ENCODE measurements around the gene ADAP1. TPM values are rescaled to one million over a fixed set of nuclear protein-coding genes. Genes with fewer than 3 reads are reported as not detected.

ADAP1 gene
- total RNA-seq, 1 donor from 2014 or later, result 5.1 TPM

DNA sequence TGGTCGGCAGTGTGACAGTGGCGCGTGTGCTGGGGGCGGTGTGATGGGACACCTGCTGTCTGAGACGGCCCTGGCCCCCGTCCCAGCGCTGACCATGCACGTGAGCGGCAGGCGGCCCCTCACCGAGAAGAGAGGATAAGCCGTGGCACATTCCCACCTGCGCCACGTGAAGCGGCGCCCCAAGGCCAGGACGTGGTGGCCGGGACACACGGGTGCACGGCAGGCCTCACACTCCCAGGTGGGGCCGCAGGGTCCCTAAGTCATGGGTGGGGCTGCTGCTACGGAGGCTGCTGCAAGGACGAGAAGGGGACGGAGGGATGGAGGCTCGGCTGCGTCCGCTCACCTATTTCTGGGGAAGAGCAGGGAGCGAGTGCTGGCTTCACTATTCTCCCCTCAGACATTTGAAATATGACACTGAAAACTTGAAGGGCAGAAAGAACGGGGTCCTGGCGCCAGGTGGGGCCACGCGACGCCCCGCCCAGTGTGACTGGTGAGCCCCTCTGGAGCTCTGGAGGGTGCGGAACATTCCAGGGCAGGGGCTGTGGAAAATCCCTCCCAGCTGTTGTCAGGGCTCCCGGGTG lies 36.0 kb upstream of the ADAP1 start:
- DNase-seq (ENCODE audit: extremely low read depth, low read depth, low spot score), result no peak

DNA sequence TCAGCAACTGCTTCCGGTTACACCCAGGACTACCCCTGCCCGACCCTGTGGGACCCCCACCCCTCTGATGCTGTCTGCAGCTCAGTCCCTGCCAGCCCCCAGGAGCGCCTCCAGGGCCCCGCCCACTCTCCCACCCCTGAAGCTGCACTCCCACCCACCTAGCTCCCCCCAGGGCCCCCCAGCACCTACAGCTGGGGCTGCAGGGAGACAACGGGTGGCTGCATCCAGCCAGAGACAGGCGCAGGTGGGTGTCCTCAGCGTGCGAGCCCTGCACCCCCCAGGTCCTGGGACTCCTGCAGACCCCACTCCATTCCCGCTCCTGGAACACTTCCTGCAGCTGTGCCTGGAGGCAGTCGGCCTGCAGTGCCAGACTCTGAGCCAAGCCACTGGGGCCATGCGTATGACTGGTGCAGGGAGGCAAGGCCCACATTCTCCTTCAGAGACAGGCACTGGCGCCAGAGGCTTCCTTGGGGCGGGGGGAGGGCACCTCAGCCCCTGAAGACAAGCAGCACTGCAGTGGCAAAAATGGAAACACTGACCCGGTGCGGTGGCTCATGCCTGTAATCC lies 34.6 kb upstream of the ADAP1 start:
- DNase-seq (ENCODE audit: extremely low read depth, low read depth, low spot score), result no peak

DNA sequence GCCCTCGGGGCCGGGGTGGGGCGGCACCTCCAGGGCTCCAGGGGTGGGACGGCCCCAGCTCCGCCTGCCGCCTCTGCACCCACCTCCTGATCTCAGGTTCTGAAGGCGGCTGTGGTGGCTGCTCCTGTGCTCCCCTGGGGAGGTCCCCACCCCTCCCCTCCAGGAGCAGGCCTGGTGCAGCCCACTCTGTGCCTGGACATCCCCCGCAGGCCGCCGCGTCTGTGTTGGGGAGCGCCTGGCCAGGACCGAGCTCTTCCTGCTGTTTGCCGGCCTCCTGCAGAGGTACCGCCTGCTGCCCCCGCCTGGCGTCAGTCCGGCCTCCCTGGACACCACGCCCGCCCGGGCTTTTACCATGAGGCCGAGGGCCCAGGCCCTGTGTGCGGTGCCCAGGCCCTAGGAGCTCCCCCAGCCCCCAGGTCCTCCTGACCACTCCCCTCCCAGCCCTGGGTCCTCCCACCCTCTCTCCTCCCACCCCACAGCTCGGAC lies 34.0 kb upstream of the ADAP1 start:
- no peak for DNase-seq (ENCODE audit: extremely low read depth, low read depth, low spot score)

DNA sequence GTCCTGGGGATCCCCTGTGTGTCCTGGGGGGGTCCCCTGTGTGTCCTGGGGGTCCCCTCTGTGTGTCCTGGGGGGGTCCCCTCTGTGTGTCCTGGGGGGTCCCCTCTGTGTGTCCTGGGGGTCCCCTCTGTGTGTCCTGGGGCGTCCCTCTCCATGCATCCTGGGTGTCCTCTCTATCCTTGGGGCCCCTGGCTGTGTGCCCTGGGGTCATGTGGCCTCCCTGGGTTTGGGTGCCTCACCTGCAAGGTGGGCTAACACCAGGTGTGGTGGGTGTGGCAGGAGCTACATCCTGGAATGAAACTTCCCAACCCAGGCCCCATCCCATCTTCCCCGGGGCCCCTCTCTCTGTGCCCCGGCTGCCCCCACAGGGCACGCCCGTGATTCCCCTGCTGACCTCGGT lies 33.4 kb upstream of the ADAP1 start:
- no peak for DNase-seq (ENCODE audit: extremely low read depth, low read depth, low spot score)

DNA sequence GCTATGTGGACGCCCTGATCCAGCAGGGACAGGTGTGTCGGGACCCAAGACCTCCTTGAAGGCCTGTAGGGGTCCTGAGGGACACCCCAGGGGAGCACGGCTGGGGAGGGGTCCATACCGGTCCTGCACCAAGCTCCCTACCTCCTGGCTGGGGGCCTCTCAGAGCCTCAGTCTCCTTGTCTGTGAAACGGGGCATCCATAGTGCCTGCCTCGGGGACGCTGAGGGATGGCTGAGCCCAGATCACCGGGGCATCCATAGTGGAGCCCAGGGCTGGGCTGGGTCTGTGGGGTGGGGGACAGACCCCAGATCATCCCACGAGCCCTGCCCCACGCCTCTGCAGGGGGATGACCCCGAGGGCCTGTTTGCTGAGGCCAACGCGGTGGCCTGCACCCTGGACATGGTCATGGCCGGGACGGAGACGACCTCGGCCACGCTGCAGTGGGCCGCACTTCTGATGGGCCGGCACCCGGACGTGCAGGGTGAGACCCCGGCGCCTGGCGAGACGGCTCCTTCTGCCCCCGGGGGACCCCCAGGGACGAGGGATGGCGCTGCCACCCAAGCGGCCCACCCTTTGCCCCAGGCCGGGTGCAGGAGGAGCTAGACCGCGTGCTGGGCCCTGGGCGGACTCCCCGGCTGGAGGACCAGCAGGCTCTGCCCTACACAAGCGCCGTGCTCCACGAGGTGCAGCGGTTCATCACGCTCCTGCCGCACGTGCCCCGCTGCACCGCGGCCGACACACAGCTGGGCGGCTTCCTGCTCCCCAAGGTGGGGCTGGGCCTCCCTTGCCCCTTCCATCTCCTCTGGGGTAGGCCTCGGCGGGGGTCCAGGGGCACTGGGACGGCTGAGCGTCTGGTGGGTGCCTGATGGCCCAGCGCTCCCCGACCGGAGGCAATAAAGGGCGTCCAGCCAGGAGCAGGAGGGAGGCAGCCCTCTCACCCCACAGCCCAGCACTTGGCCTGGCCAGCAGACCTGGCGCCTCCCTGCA lies 32.6 kb upstream of the ADAP1 start:
- DNase-seq (ENCODE audit: extremely low read depth, low read depth, low spot score), result no peak

DNA sequence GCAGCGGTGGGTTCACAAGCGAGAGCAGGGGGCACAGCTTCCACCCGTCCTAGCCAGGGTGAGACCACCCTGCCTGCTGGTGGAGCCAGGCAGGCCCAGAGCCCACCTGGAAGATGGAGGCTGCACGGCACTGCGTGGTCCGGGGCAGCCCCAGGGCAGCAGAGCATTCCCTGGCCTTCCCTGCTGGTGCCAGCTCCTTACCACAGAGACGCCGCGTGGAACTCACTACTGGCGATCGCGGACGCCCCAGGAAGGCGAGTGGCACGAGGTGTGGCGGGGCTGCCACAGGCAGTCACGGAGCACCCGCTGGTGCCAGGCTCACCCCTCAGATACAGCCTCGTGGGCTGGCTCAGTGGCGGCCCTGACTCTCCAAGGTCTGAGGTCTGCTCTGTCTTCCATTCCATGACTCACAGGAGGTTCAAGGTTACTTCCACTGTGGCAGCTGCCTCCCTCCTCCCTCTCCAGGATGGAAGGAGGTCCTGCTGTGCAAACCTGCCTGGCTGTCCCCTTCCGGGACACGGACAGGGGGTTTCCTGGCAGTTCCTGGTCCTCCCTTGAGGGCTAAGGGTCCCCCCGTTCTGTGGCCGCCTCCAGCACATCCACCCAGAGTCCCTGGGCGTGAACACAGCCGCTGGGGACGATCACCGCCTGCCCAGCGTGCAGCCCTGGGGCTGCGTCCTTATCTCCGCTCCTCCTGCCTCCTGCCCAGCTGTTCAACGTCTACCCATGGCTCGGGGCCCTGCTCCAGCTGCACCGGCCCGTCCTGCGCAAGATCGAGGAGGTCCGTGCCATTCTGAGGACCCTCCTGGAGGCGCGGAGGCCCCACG lies 31.6 kb upstream of the ADAP1 start:
- DNase-seq (ENCODE audit: extremely low read depth, low read depth, low spot score), result no peak

DNA sequence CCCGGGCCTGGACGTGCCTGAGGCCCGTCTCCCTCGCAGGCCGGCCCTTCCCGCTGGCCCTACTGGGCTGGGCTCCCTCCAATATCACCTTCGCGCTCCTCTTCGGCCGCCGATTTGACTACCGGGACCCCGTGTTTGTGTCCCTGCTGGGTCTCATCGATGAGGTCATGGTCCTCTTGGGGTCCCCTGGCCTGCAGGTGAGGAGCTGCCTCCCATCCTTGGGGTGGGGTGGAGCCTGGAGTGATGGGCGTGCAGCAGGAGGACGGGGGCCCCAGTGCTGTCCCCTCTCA lies 30.6 kb upstream of the ADAP1 start:
- DNase-seq (ENCODE audit: extremely low read depth, low read depth, low spot score), result no peak

DNA sequence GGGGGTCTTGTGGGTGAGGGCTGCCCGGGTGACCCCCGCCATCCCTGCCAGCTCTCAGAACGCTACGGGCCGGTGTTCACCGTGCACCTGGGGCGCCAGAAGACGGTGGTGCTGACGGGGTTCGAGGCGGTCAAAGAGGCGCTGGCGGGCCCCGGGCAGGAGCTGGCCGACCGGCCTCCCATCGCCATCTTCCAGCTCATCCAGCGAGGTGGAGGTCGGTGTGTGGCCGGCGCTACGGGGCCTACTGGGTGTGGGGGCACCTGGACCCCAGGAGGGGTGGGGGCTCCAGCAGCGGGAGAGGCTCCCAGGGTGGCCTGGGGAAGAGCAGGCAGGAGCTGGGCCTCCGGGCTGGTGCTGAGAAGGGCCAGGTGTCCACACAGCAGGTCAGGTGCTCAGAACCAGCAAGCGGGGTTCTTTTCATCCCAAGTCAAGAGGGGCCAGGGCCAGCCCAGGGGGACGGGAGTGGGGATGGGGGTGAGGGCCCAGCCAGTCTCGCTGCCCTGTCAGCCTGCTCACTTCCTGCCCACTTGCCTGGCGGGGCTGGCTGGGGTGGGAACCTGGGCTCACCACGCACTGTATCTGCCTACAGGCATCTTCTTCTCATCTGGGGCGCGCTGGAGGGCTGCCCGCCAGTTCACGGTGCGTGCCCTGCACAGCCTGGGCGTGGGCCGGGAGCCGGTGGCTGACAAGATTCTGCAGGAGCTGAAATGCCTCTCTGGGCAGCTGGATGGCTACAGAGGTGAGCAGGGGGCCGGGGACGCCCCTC lies 30.1 kb upstream of the ADAP1 start:
- no peak for DNase-seq (ENCODE audit: extremely low read depth, low read depth, low spot score)

DNA sequence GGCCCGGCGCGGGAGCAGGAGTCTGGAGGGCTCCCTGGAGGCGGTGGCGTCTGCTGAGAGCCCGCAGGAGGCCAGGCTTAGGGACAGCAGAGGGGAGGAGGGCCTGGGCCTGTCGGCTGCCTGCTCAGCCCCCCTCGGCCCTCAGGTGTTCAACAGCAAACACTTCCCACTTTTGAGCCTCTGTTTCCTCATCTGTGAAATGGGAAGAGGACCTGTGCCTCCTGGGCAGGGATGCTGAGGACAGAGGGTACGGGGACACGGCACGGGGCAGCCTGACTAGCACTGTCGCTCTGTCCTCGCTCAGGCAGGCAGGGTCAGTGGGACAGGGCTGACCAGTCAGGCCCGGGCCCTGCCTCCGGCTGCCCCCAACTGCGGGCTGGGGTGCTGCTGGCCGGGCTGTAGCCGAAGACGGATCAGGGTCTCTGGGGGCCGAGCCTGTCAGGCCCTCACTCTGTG lies 29.2 kb upstream of the ADAP1 start:
- no peak for DNase-seq (ENCODE audit: extremely low read depth, low read depth, low spot score)

DNA sequence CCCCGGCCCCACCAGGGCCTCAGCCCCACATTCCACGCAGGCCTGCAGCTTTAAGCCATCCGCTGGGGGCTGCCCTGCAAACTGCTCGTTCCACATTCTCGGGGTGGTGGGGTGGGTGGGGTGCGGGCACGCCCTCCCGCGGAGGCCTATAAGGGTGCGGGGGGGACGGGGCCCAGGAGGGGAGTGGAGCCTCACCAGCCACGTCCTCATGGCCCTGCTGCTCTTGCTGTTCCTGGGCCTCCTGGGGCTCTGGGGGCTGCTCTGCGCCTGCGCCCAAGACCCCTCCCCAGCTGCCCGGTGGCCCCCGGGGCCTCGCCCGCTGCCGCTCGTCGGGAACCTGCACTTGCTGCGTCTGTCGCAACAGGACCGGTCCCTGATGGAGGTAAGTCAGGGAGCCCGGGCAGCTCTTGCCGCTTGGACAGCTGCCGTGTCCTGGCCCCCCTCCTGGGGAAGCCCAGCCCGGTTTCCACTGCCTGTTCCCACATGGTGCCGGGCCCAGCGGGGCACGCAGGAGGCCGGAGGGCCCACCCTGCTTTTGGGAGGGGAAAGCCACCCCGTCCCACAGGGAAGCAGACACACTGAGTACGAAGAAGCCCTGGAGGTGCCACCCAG lies 28.6 kb upstream of the ADAP1 start, which contains the start of gene CYP2W1:
TSS of gene CYP2W1 (plus strand) at position 178 of the 612 bp plus-strand sequence. CDS start at position 209, 31 bp downstream.
- DNase-seq (ENCODE audit: extremely low read depth, low read depth, low spot score), result no peak

DNA sequence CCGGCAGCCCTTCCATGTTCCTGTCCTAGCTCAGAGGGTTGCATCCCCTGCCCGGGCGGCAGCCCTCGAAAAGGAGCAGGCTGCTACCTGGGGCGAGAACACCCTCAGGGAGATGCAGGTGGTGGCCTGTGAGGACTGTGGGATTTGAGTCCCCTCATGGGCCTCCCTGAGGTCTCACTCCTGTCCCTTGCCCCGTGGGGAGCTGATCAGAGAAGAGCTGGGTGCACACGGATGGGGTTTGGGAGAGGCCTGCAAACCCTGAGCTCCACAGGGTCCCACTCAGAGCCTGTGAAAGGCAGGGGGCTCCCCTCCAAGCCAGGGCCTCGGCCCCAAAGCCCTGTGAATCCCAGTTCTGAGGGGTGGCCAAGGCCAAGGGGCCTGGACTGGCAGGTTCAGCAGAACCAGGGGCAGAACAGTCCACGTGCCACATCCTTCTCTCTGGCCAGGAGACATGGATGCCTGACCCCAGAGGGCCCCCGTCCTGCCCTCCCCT lies 28.1 kb upstream of the ADAP1 start:
- DNase-seq (ENCODE audit: extremely low read depth, low read depth, low spot score), result no peak

DNA sequence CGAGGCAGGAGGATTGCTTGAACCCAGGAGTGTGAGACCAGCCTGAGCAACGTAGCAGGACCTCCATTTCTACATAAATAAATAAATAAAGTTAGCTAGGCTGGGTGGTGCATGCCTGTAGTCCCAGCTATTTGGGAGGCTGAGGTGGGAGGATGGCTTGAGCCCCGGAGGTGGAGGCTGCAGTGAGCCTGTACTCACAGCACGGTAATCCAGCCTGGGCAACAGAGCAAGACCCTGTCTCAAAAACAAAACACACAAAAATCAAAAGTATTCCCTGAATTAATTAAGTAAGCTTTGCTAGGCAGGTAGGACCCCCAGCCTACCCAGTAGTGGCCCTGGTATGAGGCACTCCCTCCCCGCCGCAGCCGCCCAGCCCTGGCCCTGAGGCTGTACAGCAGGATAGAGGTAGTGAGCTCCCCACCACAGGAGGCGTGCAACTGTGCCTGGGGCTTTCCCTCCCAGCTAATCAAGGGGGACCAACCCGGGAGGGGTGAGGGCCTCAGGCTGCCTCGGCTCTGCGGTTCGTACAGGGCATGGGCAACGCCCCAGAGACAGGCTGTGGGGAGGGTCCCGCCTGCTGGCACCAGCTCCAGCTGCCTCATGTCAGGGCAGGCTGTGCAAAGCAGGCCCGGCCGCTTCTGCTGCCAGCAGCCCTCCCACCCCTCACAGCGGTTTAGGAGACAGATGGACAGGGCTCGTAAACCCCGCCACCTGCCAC lies 27.5 kb upstream of the ADAP1 start:
- no peak for DNase-seq (ENCODE audit: extremely low read depth, low read depth, low spot score)

DNA sequence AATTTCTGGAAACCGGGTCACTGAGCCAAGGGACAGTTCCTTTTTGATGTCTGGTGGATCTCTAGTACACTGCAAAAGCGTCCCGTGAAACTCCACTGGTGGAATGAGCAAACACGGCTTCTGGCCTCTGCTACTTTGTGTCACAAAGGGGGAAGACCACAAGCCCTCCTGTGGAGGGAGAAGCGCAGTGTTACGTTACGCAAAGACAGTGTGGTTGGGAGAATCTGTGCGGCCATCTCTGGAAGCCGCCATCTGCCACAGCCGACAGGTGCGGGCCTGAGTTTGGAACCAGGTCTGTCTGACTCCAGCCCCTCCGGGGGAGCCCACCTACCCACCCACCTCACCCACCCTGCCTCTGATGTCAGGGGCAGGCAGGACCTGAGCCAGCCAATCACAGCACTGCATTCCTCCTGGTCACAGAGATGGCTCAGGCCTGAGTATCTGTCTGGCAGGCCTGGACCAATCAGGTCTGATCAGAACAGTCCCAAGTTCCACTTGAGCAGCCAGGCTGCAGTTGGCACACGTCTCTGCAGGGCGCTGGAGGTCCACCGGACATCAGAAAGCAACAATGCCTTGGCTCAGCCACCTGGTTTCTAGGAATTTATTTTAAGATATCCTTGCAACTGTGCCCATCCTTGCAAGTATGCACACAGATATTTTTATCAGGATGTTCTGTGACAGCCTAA lies 25.5 kb upstream of the ADAP1 start:
- no peak for DNase-seq (ENCODE audit: extremely low read depth, low read depth, low spot score)

DNA sequence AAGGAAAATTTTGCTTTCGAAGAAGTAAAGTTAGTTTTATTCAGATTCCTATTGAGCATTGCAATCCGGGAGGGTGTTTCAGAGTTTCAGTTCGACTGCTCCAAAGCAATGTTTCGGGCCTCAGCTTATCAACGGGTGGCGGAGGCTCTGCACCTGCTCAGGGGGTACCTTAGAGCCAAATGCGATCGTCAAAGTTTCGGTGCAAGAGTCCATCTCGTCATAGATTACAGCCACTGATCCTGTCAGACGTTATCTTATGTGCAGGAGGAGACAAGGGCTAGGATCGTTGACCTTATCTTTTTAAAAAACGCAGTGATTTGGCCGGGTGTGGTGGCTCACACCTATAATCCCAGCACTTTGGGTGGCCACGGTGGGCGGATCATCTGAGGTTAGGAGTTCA lies 24.7 kb upstream of the ADAP1 start:
- no peak for DNase-seq (ENCODE audit: extremely low read depth, low read depth, low spot score)

DNA sequence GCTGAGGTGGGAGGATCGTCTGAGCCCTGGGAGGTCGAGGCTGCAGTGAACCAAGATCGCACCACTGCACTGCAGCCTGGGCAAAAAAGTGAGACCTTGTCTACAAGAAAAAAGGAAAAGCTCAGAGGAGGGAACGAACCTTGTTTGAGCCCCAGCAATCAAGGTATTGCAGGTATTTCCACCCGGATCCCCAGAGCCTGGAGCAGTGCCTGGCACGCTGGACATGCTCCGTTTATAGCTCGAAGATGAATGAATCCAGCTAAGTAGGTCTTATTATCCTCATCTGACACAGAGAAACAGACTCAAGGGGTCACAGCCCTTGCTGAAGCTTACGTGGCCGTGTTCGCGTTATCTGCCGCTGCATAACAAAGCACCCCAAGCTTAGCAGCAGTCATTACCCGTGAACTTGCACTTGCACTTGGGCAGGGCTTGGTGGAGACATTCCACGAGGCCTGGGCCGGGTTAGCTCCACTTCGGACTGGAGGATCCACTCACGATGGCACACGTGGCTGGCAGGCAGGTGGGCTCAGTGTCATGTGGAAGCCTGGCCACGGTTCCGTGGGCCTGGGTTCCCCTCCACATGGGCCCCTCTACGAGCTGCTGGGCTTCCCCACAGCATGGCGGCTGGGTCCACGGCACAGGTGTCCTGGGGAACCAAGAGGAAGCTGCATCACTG lies 24.1 kb upstream of the ADAP1 start:
- no peak for DNase-seq (ENCODE audit: extremely low read depth, low read depth, low spot score)

DNA sequence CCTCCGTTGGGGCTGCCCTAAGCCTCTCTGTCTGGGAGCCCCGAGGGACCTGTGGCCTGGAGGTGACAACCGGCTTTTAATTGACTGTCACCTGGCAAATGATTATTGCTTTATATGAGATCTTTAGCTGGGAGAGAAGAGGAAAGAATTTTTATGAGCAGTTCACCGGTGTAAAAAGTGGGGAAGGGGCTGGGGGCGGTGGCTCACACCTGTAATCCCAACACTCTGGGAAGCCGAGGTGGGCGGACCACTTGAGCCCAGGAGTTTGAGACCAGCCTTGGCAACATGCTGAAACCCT lies 23.5 kb upstream of the ADAP1 start:
- DNase-seq (ENCODE audit: extremely low read depth, low read depth, low spot score), result no peak

DNA sequence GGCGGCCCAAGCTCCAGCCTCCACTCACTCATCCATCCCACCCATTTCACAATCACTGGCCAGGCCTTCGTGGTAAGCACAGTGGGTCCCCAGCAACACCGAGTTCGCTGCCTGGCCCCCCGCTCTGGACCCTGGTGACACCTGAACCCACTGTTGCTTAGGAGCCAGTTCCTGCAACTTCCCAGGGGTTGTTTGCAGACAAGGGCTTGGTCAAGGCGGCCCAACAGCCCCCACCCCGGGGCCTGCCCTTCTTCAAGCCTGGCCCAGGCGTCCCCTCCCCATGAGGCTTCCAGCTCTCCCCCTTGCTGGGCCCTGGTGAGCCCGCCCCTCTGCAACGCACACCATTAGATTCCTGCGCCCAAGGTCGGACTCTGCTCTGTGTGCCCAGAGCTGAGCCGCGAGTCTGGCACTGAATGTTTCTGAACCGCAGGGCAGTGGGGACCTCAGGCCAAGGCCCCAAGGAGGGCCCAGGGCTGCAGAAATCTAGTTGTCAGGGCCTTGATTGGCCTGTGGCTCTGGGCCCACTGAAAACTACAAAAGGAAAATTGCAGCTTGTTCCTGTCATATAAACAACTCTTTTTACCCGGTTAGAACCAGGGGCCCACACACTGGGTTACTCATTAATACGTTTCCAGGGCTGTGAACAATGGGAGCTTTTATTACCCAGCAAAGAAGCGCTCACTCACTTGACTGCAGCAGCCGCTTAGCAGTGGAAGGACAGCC lies 23.0 kb upstream of the ADAP1 start:
- no peak for DNase-seq (ENCODE audit: extremely low read depth, low read depth, low spot score)

Data from glomerular endothelial cell (primary cell).